Measurements from ENCODE around the gene USP1.

The USP1 gene

DNA sequence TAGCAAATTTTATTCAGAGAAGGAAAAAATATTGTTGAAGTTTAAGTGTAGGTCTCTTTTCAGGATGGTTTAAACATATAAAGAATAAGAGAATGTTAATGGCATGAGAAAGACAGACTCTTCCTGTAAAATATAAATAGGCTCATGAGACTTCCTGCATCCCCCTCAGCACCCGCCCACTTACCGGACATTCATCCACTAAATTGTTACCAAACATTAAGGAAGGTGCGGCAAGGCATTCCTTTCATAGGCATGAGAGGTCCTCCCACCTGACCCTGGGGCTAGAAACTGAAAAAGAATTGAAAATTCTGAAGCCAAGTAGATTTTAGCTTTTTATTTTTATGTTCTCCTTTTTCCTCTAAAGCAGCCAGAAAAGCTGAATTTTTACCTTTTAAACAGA, 10.6 kb upstream of the USP1 start:
- TF ChIP-seq, protein P1, sequence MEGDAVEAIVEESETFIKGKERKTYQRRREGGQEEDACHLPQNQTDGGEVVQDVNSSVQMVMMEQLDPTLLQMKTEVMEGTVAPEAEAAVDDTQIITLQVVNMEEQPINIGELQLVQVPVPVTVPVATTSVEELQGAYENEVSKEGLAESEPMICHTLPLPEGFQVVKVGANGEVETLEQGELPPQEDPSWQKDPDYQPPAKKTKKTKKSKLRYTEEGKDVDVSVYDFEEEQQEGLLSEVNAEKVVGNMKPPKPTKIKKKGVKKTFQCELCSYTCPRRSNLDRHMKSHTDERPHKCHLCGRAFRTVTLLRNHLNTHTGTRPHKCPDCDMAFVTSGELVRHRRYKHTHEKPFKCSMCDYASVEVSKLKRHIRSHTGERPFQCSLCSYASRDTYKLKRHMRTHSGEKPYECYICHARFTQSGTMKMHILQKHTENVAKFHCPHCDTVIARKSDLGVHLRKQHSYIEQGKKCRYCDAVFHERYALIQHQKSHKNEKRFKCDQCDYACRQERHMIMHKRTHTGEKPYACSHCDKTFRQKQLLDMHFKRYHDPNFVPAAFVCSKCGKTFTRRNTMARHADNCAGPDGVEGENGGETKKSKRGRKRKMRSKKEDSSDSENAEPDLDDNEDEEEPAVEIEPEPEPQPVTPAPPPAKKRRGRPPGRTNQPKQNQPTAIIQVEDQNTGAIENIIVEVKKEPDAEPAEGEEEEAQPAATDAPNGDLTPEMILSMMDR (IDR thresholded peaks at IDR 0.05) = no peak
- no peak for TF ChIP-seq ZFX (IDR thresholded peaks at IDR 0.05; ENCODE audit: borderline replicate concordance)
- no peak overlapping the region for H3K27ac ChIP-seq

DNA sequence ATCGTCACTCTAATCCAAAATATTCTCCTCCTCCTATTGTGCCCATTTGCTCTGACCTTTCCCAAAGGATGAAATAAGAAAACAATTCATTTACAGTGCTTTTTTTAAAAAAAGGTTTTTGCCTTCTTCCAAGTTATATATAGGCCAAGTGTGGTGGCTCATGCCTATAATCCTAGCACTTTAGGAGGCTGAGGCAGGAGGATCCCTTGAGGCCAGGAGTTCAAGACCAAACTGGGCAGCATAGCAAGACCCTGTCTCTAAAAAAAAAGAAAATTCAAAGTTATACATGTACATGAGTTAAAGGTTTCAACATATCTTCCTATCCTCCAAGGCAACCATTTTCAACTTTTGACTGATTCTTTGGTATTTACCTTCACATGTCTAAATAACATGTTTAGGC, 10.1 kb upstream of the USP1 start:
- no peak overlapping the region for H3K27ac ChIP-seq
- TF ChIP-seq, protein P1 (IDR thresholded peaks at IDR 0.05) = no peak
- no peak for TF ChIP-seq ZFX (IDR thresholded peaks at IDR 0.05; ENCODE audit: borderline replicate concordance)

DNA sequence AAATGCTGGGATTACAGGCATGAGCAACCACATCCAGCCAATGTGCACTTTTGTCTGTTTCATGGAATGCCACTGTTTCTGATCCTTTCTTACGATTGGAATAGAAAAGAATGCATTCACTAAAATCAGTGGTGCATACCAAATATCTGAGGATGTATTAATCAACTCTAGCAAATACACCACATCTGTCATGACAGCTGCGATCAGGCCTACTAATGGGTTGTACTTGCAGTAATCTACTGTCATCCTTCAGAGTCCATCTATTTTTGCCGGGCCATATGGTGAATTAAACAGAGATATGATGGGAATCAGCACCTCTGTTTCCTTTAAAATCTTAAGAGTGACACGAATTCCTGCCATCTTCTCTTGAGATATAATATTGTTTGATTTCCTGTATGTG, 8.5 kb upstream of the USP1 start:
- H3K27ac ChIP-seq = no peak overlapping the region
- TF ChIP-seq, protein P1 (IDR thresholded peaks at IDR 0.05) = no peak
- TF ChIP-seq ZFX (IDR thresholded peaks at IDR 0.05; ENCODE audit: borderline replicate concordance) = no peak

DNA sequence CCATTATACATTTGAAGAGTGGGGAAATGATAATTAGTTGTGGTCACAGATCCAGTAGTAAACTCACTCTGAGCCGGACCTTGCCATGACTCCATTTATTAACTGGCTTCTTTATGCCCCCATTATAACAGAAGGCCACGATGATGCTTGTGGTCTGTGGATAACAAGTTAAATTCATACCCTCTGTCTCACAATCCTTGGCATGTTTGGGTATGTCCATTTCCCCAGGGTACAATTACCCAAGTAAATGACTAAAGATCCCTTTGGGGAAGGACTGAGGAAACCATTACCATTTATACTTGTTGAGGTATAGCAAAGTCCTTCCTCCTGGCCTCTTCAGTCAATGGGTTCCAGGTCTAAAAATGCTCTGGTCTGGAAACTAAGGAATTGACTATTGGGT, 7.3 kb upstream of the USP1 start:
- TF ChIP-seq ZFX (IDR thresholded peaks at IDR 0.05; ENCODE audit: borderline replicate concordance) = no peak
- TF ChIP-seq, protein P1 (IDR thresholded peaks at IDR 0.05) = no peak
- H3K27ac ChIP-seq = no peak overlapping the region

DNA sequence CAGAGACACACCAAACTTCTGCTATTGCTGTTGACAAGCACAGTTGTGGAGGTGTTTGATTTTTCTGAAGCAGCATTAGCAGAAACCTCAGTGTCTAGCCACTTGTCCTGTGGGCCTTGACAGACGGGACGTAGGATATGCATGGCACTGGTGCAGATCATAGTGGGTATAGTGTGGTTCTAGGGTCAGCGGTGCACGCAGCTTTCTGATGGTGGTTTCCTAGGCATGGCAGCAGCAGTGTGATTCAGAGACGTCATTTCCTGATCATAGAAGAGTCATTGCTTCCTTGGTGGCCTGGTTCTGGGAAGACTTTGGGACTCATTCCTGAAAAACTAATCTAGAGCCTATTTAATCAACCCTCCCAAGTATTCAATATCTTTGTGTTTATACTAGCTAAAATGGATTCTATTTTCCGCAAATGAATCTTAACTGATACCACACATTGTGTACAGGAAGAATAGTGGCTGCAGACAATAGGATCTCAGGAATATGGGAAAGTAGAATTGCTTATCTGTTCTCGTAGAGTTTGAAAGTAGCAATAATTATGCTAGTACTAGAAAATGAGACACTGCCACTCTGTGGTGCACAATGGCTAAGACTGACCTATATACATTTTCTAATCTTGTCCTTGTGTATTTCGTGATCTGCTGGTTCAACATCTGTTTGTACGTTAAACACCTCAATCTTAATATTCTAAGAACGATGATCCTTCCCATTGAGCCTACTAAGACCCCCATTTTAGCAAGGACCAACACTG, 2.8 kb upstream of the USP1 start:
- H3K27ac ChIP-seq = no peak overlapping the region
- no peak for TF ChIP-seq ZFX (IDR thresholded peaks at IDR 0.05; ENCODE audit: borderline replicate concordance)
- TF ChIP-seq, protein P1 (IDR thresholded peaks at IDR 0.05) = no peak

DNA sequence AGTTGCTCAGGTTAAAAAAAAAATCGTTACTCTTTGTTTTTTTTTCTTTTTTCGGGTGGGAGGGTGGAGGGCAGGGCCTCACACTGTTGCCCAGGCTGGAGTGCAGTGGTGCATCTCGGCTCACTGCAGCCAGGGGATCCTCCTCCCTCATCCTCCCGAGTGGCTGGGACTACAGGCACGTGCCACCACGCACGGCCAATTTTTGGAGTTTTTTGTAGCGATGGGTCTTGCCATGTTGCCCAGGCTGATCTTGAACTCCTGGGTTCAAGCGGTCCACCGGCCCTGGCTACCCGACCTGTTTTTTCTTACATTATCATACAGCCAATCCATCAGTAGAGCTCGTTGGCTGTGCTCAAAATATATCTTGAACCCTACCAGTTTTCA, 2.2 kb upstream of the USP1 start:
- TF ChIP-seq, protein P1 (IDR thresholded peaks at IDR 0.05) = no peak
- no peak for TF ChIP-seq ZFX (IDR thresholded peaks at IDR 0.05; ENCODE audit: borderline replicate concordance)
- H3K27ac ChIP-seq = peak overlapping the region; percentile 100

DNA sequence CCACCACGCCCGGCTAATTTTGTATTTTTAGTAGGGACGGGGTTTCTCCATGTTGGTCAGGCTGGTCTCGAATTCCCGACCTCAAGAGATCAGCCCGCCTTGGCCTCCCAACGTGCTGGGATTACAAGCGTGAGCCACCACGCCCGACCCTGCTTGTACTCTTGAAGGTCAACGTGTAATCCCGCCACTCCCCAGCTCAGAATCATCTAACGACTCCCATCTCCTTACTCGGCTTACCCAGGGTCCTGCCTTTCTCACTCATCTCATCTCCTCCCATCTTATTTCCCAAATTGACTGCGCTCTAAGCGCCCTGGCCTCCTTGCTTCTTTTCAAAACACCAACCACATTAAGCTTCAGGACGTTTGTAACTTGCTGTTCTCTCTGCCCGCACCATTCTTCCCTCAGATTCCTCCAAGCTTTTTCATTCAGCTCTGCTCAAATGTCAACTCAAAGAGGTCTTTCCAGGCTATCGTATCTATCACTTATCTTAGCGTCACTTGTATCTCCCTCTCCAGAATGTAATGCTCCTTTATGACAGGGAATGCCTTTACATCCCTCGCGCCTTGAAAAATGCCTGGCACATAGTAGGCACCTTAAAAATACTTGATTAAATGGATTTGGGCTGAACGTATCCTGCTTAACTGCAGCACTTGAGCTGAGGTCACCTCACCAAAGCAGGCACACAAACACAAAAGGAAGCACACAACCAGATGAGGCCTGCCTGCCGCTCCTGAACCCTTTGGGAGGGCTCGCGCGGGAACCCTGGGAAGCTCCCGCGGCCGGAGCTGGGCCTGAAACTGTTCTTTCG, 1.4 kb upstream of the USP1 start:
- H3K27ac ChIP-seq = peak overlapping the region; percentile 100
- TF ChIP-seq ZFX (IDR thresholded peaks at IDR 0.05; ENCODE audit: borderline replicate concordance) = no peak
- TF ChIP-seq, protein P1 (IDR thresholded peaks at IDR 0.05) = no peak

Measured in 22Rv1 (cell line).